Mucosa of descending colon (tissue), 3 donors: Measurements from ENCODE around the gene THOC2. TPM values are rescaled to one million over a fixed set of nuclear protein-coding genes. Genes with fewer than 3 reads are reported as not detected.
"Not testable (repeated sequence)": the region's sequence is repeated elsewhere in the genome, so short reads cannot be mapped to it uniquely, and the experiment has no call there.

Source experiments
- ATAC-seq: fragments of 200-7000 bp; cut with Tn5 transposase; one replicate; pipeline ENCODE4 v1.9.1; 2020; ENCODE audit warnings: mild to moderate bottlenecking, moderate library complexity
- DNase-seq, 3 donors: peaks; one replicate each; pipeline ENCODE4 v3.0.0-alpha.2; 2020
- H3K36me3 ChIP-seq: fragments of 200-600 bp; one replicate; pipeline ENCODE4 v1.8.0; 2021; ENCODE audit warnings: low read depth, mild to moderate bottlenecking
- H3K4me1 ChIP-seq: fragments of 200-600 bp; one replicate; pipeline ENCODE4 v1.8.0; 2021; ENCODE audit warnings: low read depth, mild to moderate bottlenecking
- H3K4me3 ChIP-seq: fragments of 200-600 bp; one replicate; pipeline ENCODE4 v1.8.0; 2021; ENCODE audit warnings: mild to moderate bottlenecking
- H3K9me3 ChIP-seq: fragments of 200-600 bp; one replicate; pipeline ENCODE4 v1.8.0; 2021; ENCODE audit warnings: mild to moderate bottlenecking
- intact Hi-C, 2 donors: fragments of 100-400 bp; cut with DNase I in 1 of 2; cut with micrococcal nuclease in 1 of 2; formaldehyde crosslinking; loops; one replicate each; pipeline versions ENCODE4 v1.11.0 to v1.11.1; 2022; cut with DNase I, micrococcal nuclease
- total RNA-seq, 3 donors: library from RNA; stranded (reverse); fragmentation: NEBNext Ultra II Directional in 2 of 3; extraction: Animal tissue kit (Norgen Biotek cat#: 25700) in 2 of 3; gene quantifications; one replicate each; pipeline versions ENCODE4 v1.2.1 to v1.2.4, GENCODE V29; 2021 to 2023
- TF ChIP-seq, protein P1 (sequence below): fragments of 200-600 bp; IDR thresholded peaks from one replicate; pipeline ENCODE4 v1.8.0; 2022; ENCODE audit warnings: antibody characterized with exemption, mild to moderate bottlenecking
- donor health status: DM: no; HTN: no; CAD: no; lungs with moderate emphysema.
- donor health status: DM: no; HTN: no; CAD: no.
- donor health status: DM: no; HTN: yes; CAD: no.

THOC2 gene
- total RNA-seq, 3 donors from 2014 or later = 66.5 to 82.6 (median 75.8) TPM

GRCh38 chrX:123740006-123740405, 7.2 kb upstream of the THOC2 start:
- H3K4me3 ChIP-seq = no peak overlapping the region
- H3K9me3 ChIP-seq = no peaks in the 10 kb centered on the region
- H3K4me1 ChIP-seq = no peaks in the 10 kb centered on the region
- DNase-seq = no peak
- TF ChIP-seq, protein P1, sequence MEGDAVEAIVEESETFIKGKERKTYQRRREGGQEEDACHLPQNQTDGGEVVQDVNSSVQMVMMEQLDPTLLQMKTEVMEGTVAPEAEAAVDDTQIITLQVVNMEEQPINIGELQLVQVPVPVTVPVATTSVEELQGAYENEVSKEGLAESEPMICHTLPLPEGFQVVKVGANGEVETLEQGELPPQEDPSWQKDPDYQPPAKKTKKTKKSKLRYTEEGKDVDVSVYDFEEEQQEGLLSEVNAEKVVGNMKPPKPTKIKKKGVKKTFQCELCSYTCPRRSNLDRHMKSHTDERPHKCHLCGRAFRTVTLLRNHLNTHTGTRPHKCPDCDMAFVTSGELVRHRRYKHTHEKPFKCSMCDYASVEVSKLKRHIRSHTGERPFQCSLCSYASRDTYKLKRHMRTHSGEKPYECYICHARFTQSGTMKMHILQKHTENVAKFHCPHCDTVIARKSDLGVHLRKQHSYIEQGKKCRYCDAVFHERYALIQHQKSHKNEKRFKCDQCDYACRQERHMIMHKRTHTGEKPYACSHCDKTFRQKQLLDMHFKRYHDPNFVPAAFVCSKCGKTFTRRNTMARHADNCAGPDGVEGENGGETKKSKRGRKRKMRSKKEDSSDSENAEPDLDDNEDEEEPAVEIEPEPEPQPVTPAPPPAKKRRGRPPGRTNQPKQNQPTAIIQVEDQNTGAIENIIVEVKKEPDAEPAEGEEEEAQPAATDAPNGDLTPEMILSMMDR = no peak
- intact Hi-C loops = no loop called here
- ATAC-seq = no peak
- no peaks in the 10 kb centered on the region for H3K36me3 ChIP-seq

- ATAC-seq = no peak
- Histone ChIP-seq H3K9me3 (no peaks in the 10 kb centered on the region), H3K4me3 (no peak overlapping the region), H3K4me1 (no peaks in the 10 kb centered on the region), H3K36me3 (no peaks in the 10 kb centered on the region)
- no peak for DNase-seq
- intact Hi-C loops = no loop called here
- TF ChIP-seq, protein P1 = no peak
Measured at GRCh38 chrX:123739474-123739873, 6.6 kb upstream of the THOC2 start.

- no peak overlapping the region for H3K4me3 ChIP-seq
- TF ChIP-seq, protein P1 = no peak
- H3K9me3 ChIP-seq = no peaks in the 10 kb centered on the region
- H3K4me1 ChIP-seq = no peaks in the 10 kb centered on the region
- ATAC-seq (no peak), DNase-seq (no peak)
- no peaks in the 10 kb centered on the region for H3K36me3 ChIP-seq
- intact Hi-C loops = no loop called here
Measured at GRCh38 chrX:123738378-123738940, 5.6 kb upstream of the THOC2 start.

DNA sequence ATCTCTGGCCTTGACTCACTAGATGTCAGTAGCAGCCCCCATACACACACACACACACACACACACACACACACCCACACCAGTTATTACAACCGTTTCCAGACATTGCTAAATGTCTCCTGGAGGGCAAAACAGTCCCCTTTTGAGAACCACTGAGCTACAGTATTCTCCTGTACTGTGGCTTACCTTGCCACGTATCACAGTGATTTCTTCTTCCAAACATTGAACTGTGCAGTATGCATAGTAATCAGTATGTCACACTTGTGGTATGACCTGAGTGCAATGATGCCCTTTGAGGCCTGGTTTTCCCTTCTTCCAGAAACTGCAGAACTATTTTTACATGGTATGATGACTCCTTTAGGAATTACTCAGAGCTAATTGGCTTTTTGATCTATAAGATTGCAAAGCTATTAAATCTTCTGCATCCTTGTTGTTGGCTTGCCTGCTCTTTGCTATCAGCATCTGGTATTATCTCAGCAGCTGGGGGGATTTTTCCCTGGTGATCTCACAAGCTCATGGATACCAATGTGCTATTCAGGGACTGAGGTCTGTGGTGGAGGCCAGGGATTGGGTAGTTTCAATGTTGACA, 3.6 kb upstream of the THOC2 start:
- TF ChIP-seq, protein P1 = no peak
- Histone ChIP-seq H3K4me1 (no peaks in the 10 kb centered on the region), H3K36me3 (no peaks in the 10 kb centered on the region), H3K9me3 (no peaks in the 10 kb centered on the region), H3K4me3 (no peak overlapping the region)
- intact Hi-C loops = no loop called here
- DNase-seq = no peak
- ATAC-seq = no peak

DNA sequence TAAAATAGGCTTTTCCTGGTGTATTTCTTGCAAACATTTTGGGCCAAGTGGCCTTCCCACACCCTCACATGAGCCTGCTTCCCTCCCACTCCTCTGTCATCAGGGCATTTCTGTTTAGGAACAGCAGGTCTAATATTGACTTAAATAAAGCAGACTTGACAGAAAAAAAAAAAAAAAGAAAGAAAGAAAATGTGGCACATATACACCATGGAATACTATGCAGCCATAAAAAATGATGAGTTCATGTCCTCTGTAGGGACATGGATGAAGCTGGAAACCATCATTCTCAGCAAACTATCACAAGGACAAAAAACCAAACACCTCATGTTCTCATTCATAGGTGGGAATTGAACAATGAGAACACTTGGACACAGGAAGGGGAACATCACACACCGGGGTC, 2.3 kb upstream of the THOC2 start:
- H3K9me3 ChIP-seq, H3K4me3 ChIP-seq, intact Hi-C loops, ATAC-seq, H3K36me3 ChIP-seq, DNase-seq, H3K4me1 ChIP-seq: not testable (repeated sequence)

- H3K36me3 ChIP-seq, DNase-seq, H3K4me3 ChIP-seq, H3K4me1 ChIP-seq, ATAC-seq, H3K9me3 ChIP-seq, intact Hi-C loops: not testable (repeated sequence)
Measured at GRCh38 chrX:123734079-123734478, 1.2 kb upstream of the THOC2 start.
